PFSK-1 (cell line): ENCODE results near the gene NDUFA1.

Source experiments
- POLR2AphosphoS5 ChIP-seq: IDR thresholded peaks from 2 replicates; pipeline ENCODE4 v1.6.1; 2012; ENCODE audit warnings: low read depth, mild to moderate bottlenecking, control low read depth, low read length, moderate library complexity
- REST ChIP-seq, 2 experiments: IDR thresholded peaks; 2 replicates each; pipeline versions ENCODE4 v1.6.1 to v1.8.0; 2011 to 2012; ENCODE audit warnings: low read depth in 2 of 2, low read length in 2 of 2, control low read depth in 1 of 2, inconsistent platforms in 1 of 2, mild to moderate bottlenecking in 1 of 2, moderate library complexity in 1 of 2; ENCODE audit not compliant: insufficient read depth in 1 of 2
- SIN3A ChIP-seq: IDR thresholded peaks from 2 replicates; pipeline ENCODE4 v1.6.1; 2012; ENCODE audit warnings: mild to moderate bottlenecking, low read length, moderate library complexity, borderline replicate concordance; ENCODE audit not compliant: insufficient read depth
- TAF1 ChIP-seq: IDR thresholded peaks from 2 replicates; pipeline ENCODE4 v1.6.1; 2012; ENCODE audit warnings: low read length, control low read depth, borderline replicate concordance; ENCODE audit not compliant: insufficient read depth

- TF ChIP-seq POLR2AphosphoS5, result no peak
- no peak for TF ChIP-seq REST (IDR thresholded peaks at IDR 0.05; ENCODE audit: insufficient read depth in 1 of 2, low read depth in 2 of 2, low read length in 2 of 2)
- no peak for TF ChIP-seq SIN3A
- no peak for TF ChIP-seq TAF1
These were observed 44.7 kb downstream of the NDUFA1 start for GRCh38 chrX:119916310-119916709.
